Measurements from ENCODE around the gene PCDHGA7.
"Not testable (repeated sequence)": the region's sequence is repeated elsewhere in the genome, so short reads cannot be mapped to it uniquely, and the experiment has no call there.

The PCDHGA7 gene

GRCh38 chr5:141382469-141383294 lies at the start of gene PCDHGA7:
PCDHGA7 (plus strand) TSS chr5:141382742; CDS start chr5:141382900, 158 bp downstream.
- no peak for DNase-seq (ENCODE audit: low read depth in 2 of 2)

DNA sequence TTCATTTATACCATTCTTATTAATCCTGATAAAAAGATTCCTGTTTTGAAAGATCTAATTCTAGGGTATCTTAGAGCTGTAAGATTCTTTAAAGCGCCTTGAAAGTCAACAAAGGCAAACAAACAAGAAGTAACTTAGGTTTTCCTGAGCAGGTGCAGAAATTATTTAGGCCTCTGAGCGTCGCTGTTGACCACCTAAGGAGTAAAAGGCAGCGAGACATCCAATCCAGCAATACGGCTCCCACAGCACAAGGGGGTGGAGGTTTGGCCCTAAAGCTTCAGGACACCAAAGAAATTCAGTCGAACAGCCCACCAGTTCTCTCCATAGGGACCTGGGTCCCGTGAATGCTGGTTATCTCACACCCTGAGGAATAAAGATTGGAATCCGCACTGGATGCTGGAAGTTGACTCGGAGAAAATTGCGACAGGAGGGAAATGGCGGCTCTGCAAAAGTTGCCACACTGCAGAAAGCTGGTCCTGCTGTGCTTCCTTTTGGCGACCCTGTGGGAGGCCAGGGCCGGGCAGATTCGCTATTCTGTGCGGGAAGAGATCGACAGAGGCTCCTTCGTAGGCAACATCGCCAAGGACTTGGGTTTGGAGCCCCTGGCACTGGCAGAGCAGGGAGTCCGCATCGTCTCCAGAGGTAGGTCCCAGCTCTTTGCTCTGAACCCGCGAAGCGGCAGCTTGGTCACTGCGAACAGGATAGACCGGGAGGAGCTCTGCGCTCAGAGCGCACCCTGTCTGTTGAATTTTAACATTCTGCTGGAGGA lies 43.8 kb upstream of the PCDHGA7 start, which contains the start of gene PCDHGA2:
PCDHGA2 (plus strand) TSS at position 223 of the 769 bp plus-strand sequence.
- DNase-seq (ENCODE audit: low read depth in 2 of 2) = no peak

- DNase-seq (ENCODE audit: low read depth in 2 of 2) = not testable (repeated sequence)
Measured at GRCh38 chr5:141340781-141341354, 41.7 kb upstream of the PCDHGA7 start.

DNA sequence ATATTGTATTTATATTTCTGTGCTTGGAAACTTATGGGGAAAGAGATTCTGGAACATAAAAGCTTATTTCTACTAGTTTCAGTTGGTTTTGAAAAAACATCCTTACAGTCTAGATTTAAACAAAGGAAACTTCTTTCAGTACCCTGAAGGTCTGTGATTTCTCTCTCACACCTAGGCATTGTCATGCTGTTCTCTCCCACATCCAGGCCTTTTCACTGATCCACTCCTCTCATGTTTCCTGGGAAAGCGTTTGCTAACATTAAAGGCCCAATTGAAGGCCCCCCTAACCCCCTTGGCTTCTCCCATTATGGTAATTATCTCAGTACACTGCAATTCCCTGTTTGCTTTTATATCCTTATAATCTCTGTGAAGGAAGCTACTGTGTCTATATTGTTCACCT lies 39.8 kb upstream of the PCDHGA7 start:
- no peak for DNase-seq (ENCODE audit: low read depth in 2 of 2)

DNA sequence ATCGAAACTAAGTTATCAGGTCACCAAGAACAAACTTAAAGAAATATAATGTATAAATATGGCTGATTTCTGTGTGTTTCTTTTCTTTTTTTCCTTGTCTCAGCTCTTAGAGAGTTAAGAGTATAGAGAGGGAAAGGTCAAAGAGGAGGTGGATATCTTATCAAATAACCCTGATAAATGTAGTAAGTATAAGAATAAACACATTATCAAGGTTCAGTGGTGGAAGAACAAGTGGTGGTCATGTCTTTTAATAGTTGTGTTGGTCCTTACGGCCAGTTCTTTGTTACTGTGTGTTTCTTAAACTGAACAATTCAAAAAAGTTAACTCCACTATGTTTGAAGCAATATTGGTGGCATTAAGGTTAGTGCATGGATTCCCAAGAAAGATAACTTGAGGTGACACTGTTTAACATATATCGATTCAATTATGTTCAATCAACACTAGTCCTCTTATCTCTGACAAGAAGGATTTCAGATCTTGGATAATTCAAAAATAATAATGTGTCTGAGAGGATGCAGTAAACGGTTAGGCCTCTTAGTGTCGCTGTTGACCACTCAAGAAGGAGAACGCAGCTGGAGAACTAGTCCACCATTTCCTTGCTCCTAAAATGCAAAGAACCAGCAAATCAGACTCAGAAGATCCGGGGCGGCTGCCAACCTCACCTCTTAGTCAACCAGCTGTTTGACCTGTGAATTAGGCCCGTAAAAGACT lies 39.1 kb upstream of the PCDHGA7 start, which contains the start of gene PCDHGA3:
PCDHGA3 (plus strand) TSS at position 588 of the 711 bp plus-strand sequence. CDS start 205 bp downstream, outside the sequence.
- DNase-seq (ENCODE audit: low read depth in 2 of 2) = no peak

DNA sequence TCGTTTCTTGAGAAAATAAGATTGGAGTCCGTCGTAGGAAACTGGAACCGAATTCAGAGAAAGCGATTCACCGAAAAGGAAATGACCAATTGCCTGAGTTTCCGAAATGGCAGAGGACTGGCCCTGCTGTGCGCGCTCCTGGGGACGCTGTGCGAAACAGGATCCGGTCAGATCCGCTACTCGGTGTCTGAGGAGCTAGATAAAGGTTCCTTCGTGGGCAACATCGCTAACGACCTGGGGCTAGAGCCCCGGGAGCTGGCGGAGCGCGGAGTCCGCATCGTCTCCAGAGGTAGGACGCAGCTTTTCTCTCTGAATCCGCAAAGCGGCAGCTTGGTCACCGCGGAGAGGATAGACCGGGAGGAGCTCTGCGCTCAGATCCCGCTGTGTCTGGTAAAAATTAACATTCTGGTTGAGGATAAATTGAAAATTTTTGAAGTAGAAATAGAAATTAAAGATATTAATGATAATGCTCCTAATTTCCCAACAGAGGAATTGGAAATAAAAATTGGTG lies 38.5 kb upstream of the PCDHGA7 start:
- DNase-seq (ENCODE audit: low read depth in 2 of 2) = no peak

GRCh38 chr5:141345327-141345726 lies 37.2 kb upstream of the PCDHGA7 start:
- DNase-seq (ENCODE audit: low read depth in 2 of 2) = no peak

DNA sequence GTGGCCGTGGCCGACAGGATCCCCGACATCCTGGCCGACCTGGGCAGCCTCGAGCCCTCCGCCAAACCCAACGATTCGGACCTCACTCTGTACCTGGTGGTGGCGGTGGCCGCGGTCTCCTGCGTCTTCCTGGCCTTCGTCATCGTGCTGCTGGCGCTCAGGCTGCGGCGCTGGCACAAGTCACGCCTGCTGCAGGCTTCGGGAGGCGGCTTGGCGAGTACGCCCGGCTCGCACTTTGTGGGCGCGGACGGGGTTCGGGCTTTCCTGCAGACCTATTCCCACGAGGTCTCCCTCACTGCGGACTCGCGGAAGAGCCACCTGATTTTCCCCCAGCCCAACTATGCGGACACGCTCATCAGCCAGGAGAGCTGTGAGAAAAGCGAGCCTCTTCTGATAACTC lies 36.5 kb upstream of the PCDHGA7 start:
- not testable (repeated sequence) for DNase-seq (ENCODE audit: low read depth in 2 of 2)

GRCh38 chr5:141349917-141350619 lies 32.5 kb upstream of the PCDHGA7 start, which contains the start of gene PCDHGB1:
PCDHGB1 (plus strand) TSS chr5:141350099; CDS start chr5:141350261, 162 bp downstream.
- DNase-seq (ENCODE audit: low read depth in 2 of 2) = no peak

GRCh38 chr5:141351591-141351990 lies 31.0 kb upstream of the PCDHGA7 start:
- no peak for DNase-seq (ENCODE audit: low read depth in 2 of 2)

DNA sequence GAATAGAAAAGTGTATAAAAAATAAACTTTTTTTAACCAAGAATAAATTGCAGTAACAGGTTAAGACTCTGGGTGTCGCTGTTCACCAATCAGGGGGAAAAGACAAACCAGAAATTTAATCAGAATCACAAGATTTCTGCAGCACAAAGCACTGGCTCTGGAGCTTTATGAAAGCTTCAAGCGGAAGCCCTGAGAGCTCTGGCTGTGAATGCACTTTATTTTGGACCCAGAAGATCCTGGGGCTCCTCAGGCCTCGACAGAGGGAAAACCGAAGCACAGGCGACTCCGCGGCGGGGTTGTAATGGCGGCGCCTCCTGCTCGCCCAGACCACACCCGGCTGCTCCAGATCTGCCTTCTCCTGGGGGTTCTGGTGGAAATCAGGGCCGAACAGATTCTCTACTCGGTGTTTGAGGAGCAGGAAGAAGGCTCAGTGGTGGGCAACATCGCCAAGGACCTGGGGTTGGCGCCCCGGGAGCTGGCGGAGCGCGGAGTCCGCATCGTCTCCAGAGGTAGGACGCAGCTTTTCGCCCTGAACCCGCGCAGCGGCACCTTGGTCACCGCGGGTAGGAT lies 27.6 kb upstream of the PCDHGA7 start, which contains the start of gene PCDHGA4:
PCDHGA4 (plus strand) TSS at position 122 of the 570 bp plus-strand sequence; CDS start at position 209, 87 bp downstream.
- DNase-seq (ENCODE audit: low read depth in 2 of 2) = no peak

- no peak for DNase-seq (ENCODE audit: low read depth in 2 of 2)
Measured at GRCh38 chr5:141355641-141356040, 26.9 kb upstream of the PCDHGA7 start.

- no peak for DNase-seq (ENCODE audit: low read depth in 2 of 2)
Measured at GRCh38 chr5:141356133-141356532, 26.4 kb upstream of the PCDHGA7 start.

- DNase-seq (ENCODE audit: low read depth in 2 of 2) = no peak
Measured at GRCh38 chr5:141356950-141357349, 25.6 kb upstream of the PCDHGA7 start.

DNA sequence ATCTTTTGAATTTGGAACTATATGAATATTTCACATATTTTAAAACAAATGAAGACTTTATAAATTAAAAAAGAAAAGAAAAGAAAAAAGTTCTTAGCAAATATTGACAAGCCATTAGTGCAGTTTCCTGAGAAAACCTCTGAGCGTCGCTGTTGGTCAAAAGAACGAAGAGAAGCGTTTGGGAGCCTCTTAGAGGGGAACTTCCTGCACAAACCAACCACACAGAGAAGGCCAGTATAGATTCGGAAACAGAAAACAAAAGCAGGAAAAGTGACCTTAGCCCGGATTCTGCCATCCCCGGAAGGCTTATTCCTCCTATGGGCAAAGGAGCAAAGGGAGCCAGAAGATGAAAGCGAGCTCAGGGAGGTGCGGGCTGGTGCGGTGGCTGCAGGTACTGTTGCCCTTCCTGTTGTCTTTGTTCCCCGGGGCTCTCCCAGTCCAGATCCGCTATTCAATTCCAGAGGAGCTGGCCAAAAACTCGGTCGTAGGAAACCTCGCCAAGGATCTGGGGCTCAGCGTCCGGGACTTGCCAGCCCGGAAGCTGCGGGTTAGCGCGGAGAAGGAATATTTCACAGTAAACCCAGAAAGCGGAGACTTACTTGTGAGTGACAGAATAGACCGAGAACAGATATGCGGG lies 22.6 kb upstream of the PCDHGA7 start, which contains the start of gene PCDHGB2:
PCDHGB2 (plus strand) TSS at position 205 of the 637 bp plus-strand sequence; CDS start at position 347, 142 bp downstream.
- DNase-seq (ENCODE audit: low read depth in 2 of 2) = no peak

DNA sequence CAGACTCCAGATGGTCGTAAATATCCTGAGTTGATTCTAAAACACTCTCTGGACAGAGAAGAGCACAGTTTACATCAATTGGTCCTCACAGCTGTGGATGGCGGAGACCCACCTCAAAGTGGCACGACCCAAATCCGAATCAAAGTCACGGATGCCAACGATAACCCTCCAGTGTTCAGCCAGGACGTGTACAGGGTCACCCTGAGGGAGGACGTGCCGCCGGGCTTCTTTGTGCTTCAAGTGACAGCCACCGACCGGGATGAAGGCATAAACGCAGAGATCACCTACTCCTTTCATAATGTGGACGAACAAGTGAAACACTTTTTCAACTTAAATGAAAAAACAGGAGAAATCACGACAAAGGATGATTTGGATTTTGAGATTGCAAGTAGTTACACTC lies 21.9 kb upstream of the PCDHGA7 start:
- no peak for DNase-seq (ENCODE audit: low read depth in 2 of 2)

DNA sequence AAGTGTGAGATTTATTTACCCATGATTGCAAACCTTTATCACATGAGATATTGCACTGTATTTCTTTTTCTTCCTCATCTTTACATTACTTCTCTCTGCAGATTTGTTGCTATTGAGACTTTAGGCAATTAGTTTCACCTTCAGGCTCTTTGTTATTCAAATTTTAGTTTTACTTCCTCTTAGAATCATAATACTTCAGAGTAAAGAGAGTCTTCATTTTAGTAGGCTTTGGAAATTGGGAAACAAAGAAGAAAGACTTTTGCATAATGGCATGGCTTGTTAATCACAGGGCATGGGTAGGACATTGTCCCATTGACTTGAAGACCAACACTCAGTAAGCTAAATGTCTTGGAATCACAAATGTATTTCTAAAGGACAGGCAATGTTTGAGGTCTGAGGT lies 19.8 kb upstream of the PCDHGA7 start:
- no peak for DNase-seq (ENCODE audit: low read depth in 2 of 2)

- no peak for DNase-seq (ENCODE audit: low read depth in 2 of 2)
Measured at GRCh38 chr5:141363952-141364660, 18.4 kb upstream of the PCDHGA7 start, which contains the start of gene PCDHGA5. PCDHGA5 (plus strand) TSS chr5:141364162; CDS start chr5:141364331, 169 bp downstream.

Data from stimulated activated CD8-positive, alpha-beta memory T cell treated with anti-CD3 and anti-CD28 coated beads, Interleukin-7, amount 100 ng/mL, for 4 hours (primary cell).